SK-N-SH (cell line): Measurements from ENCODE around the gene ZDHHC8. TPM values are rescaled to one million over a fixed set of nuclear protein-coding genes. Genes with fewer than 3 reads are reported as not detected.

Experiments
- CTCF ChIA-PET: fragments of 300-600, 350-600 bp; formaldehyde crosslinking; extraction: SDS; loops from one replicate; lab custom pipeline; 2021; lab: Yijun Ruan, JAX
- POLR2A ChIA-PET: fragments of 350-600 bp; sonication (Branson Sonifier 250); formaldehyde crosslinking; extraction: SDS; loops from one replicate; lab custom pipeline; 2020; ENCODE audit warnings: antibody characterized with exemption, inconsistent platforms; lab: Yijun Ruan, JAX
- DNase-seq: peaks from one replicate; pipeline ENCODE4 v3.0.0; 2012
- H2AFZ ChIP-seq: fragments of 200-600 bp; sonication (generic); 2 replicates; pipeline ENCODE4 v1.8.1; 2016; ENCODE audit warnings: antibody characterized with exemption, mild to moderate bottlenecking, low read depth
- H3F3A ChIP-seq: fragments of 200-600 bp; sonication (generic); replicated peaks from 2 replicates; pipeline ENCODE3; 2016; ENCODE audit warnings: antibody characterized with exemption, mild to moderate bottlenecking; ENCODE audit not compliant: insufficient read depth
- H3K27ac ChIP-seq, 2 experiments: fragments of 200-500 bp in 1 of 2; fragments of 200-600 bp in 1 of 2; sonication (Bioruptor generic) in 1 of 2; sonication (generic), shearing (Covaris generic) in 1 of 2; 2 replicates each; pipeline versions ENCODE4 v1.5.1 to v1.6.1; 2014 to 2016; ENCODE audit warnings: low read depth in 2 of 2, inconsistent platforms in 1 of 2, low read length in 1 of 2, mild to moderate bottlenecking in 1 of 2, mixed read lengths in 1 of 2
- H3K27me3 ChIP-seq: fragments of 200-600 bp; sonication (generic), shearing (Covaris generic); 2 replicates; pipeline ENCODE4 v1.6.1; 2016; ENCODE audit warnings: mixed run types; ENCODE audit not compliant: insufficient read depth
- H3K36me3 ChIP-seq, 2 experiments: fragments of 200-500 bp in 1 of 2; fragments of 200-600 bp in 1 of 2; sonication (Bioruptor generic) in 1 of 2; sonication (generic) in 1 of 2; replicated peaks in 1 of 2; 2 replicates each; pipeline versions ENCODE3 to v1.5.1; 2014 to 2016; ENCODE audit warnings: low read length in 1 of 2, mild to moderate bottlenecking in 1 of 2; ENCODE audit not compliant: insufficient read depth in 2 of 2, control insufficient read depth in 1 of 2
- H3K4me1 ChIP-seq, 2 experiments: fragments of 200-500 bp in 1 of 2; fragments of 200-600 bp in 1 of 2; sonication (Bioruptor generic) in 1 of 2; sonication (generic), shearing (Covaris generic) in 1 of 2; 2 replicates each; pipeline versions ENCODE4 v1.5.1 to v1.6.1; 2014 to 2016; ENCODE audit warnings: low read depth in 1 of 2, low read length in 1 of 2, mixed run types in 1 of 2; ENCODE audit not compliant: insufficient read depth in 2 of 2, control insufficient read depth in 1 of 2
- H3K4me2 ChIP-seq: fragments of 200-600 bp; sonication (generic), shearing (Covaris generic); 2 replicates; pipeline ENCODE4 v1.6.1; 2017; ENCODE audit warnings: mixed run types
- H3K4me3 ChIP-seq, 2 experiments: fragments of 200-500 bp in 1 of 2; fragments of 200-600 bp in 1 of 2; sonication (Bioruptor generic) in 1 of 2; sonication (generic), shearing (Covaris generic) in 1 of 2; 2 replicates each; pipeline versions ENCODE4 v1.5.1 to v1.8.1; 2014 to 2016; ENCODE audit warnings: low read depth in 2 of 2, inconsistent platforms in 1 of 2, low read length in 1 of 2, mild to moderate bottlenecking in 1 of 2, mixed read lengths in 1 of 2, moderate library complexity in 1 of 2
- H3K79me2 ChIP-seq: fragments of 200-600 bp; sonication (generic); 2 replicates; pipeline ENCODE4 v1.8.1; 2017; ENCODE audit warnings: mild to moderate bottlenecking; ENCODE audit not compliant: insufficient read depth
- H3K9ac ChIP-seq: fragments of 200-600 bp; sonication (generic); 2 replicates; pipeline ENCODE4 v1.6.1; 2017; ENCODE audit warnings: mixed run types
- H3K9me2 ChIP-seq: fragments of 200-600 bp; sonication (generic); 2 replicates; pipeline ENCODE4 v1.6.1; 2017; ENCODE audit warnings: mixed run types
- H3K9me3 ChIP-seq: fragments of 200-600 bp; sonication (generic); 2 replicates; pipeline ENCODE4 v1.6.1; 2017; ENCODE audit warnings: mixed run types, mild to moderate bottlenecking, moderate library complexity
- H4K20me1 ChIP-seq: fragments of 200-600 bp; sonication (generic); 2 replicates; pipeline ENCODE4 v1.6.1; 2017; ENCODE audit warnings: mild to moderate bottlenecking, mixed run types; ENCODE audit not compliant: insufficient read depth
- CHD2 ChIP-seq: fragments of 150-350 bp; IDR thresholded peaks from 2 replicates; pipeline ENCODE4 v1.6.1; 2018; ENCODE audit warnings: low read length; ENCODE audit not compliant: partially characterized antibody
- FOSL2 ChIP-seq: IDR thresholded peaks from 2 replicates; pipeline ENCODE4 v1.4.0; 2012; ENCODE audit warnings: low read depth, mild to moderate bottlenecking, moderate library complexity, borderline replicate concordance
- FOXJ3 ChIP-seq: sonication (generic); formaldehyde crosslinking; IDR thresholded peaks from 2 replicates; pipeline ENCODE4 v1.5.1; 2020; ENCODE audit warnings: mild to moderate bottlenecking, missing genetic modification reagents
- FOXM1 ChIP-seq: IDR thresholded peaks from 2 replicates; pipeline ENCODE4 v1.4.0; 2012; ENCODE audit warnings: low read depth, mild to moderate bottlenecking
- GATA2 ChIP-seq: sonication (generic); formaldehyde crosslinking; IDR thresholded peaks from 2 replicates; pipeline ENCODE4 v1.5.0; 2020; ENCODE audit warnings: mild to moderate bottlenecking, missing genetic modification reagents
- MEF2A ChIP-seq: IDR thresholded peaks from 2 replicates; pipeline ENCODE4 v1.4.0; 2012; ENCODE audit warnings: low read depth, borderline replicate concordance
- MXI1 ChIP-seq: IDR thresholded peaks from 2 replicates; pipeline ENCODE4 v1.6.1; 2012; ENCODE audit warnings: mild to moderate bottlenecking, low read depth, low read length, improper control_type of control experiment
- POLR2AphosphoS5 ChIP-seq: IDR thresholded peaks from 2 replicates; pipeline ENCODE4 v1.6.1; 2012; ENCODE audit warnings: low read depth, low read length
- RCOR1 ChIP-seq: fragments of 150-350 bp; IDR thresholded peaks from 2 replicates; pipeline ENCODE4 v1.6.1; 2017; ENCODE audit warnings: antibody characterized with exemption, low read length
- SIN3A ChIP-seq: IDR thresholded peaks from 2 replicates; pipeline ENCODE4 v1.6.1; 2012; ENCODE audit warnings: low read depth, mild to moderate bottlenecking, low read length, moderate library complexity, borderline replicate concordance
- TAF1 ChIP-seq: IDR thresholded peaks from 2 replicates; pipeline ENCODE4 v1.6.1; 2012; ENCODE audit warnings: low read depth, mild to moderate bottlenecking, low read length, moderate library complexity, borderline replicate concordance
- TCF12 ChIP-seq: IDR thresholded peaks from 2 replicates; pipeline ENCODE4 v1.4.0; 2012
- YY1 ChIP-seq: IDR thresholded peaks from 2 replicates; pipeline ENCODE4 v1.4.0; 2012; ENCODE audit warnings: low read depth, mild to moderate bottlenecking
- WGBS: methylation state at CpG from one replicate; pipeline ENCODE4 v1.1.6; 2017; ENCODE audit warnings: low lambda C conversion rate; 5-methylcytosine and 5-hydroxymethylcytosine counted together
- polyA plus RNA-seq, 3 experiments: library from polyadenylated mRNA; depleted of rRNA; stranded (reverse); fragments of >200 nt; gene quantifications; 2 replicates each; pipeline ENCODE4 v1.2.3, GENCODE V29; 2012
- TF ChIP-seq, protein P1 (sequence below): fragments of 150-350 bp; IDR thresholded peaks from 2 replicates; pipeline ENCODE4 v1.6.1; 2016; ENCODE audit warnings: mild to moderate bottlenecking, low read depth, low read length
- TF ChIP-seq, protein P2 (sequence below): fragments of 150-350 bp; IDR thresholded peaks from 2 replicates; pipeline ENCODE4 v1.6.1; 2017; ENCODE audit warnings: antibody characterized with exemption, low read length, low read depth, borderline replicate concordance
- TF ChIP-seq, protein P3 (sequence below): IDR thresholded peaks from 2 replicates; pipeline ENCODE4 v1.4.0; 2012; ENCODE audit warnings: low read depth, borderline replicate concordance
- TF ChIP-seq, protein P4 (sequence below): fragments of 200-600 bp; sonication (generic); IDR thresholded peaks from 2 replicates; pipeline ENCODE4 v1.6.1; 2017; ENCODE audit warnings: antibody characterized with exemption, mild to moderate bottlenecking, moderate library complexity

The ZDHHC8 gene
- polyA plus RNA-seq, 1 of the 3 experiments (the other 2 are of a cell fraction): 65.3 TPM

DNA sequence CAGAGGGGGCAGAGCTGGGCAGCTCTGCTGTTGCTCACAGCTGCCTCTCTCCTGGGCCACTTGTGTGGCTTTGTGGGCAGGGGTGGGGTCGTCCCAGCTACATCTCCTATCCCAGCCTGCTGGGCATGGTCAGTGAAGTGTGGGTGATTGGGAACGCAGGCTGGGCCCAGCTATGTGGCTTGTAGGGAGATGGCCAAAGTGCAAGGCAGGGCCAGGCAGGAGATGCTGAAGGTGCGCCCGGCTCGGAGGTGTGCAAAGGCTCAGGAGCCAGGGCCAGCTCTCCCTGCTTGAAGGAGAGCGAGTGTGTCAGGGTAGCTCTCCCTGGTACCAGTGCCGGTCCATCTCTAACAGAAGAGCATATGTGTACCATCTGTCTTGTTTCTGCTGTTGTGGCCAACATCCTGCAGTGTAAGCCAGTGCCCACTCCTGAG, 24.1 kb upstream of the ZDHHC8 start:
- H4K20me1 ChIP-seq: peaks cover 22% of the 10 kb centered on the region; the same call in 1 of the 2 replicates
- no peak overlapping the region for H3K4me2 ChIP-seq
- no peak overlapping the region for H2AFZ ChIP-seq
- H3K4me3 ChIP-seq: no peak overlapping the region
- H3K9me3 ChIP-seq: no peaks in the 10 kb centered on the region
- peaks cover 28% of the 10 kb centered on the region for H3K79me2 ChIP-seq
- WGBS: 100% methylated on average over 1 of the region's 7 CpGs
- no peaks in the 10 kb centered on the region; a peak in 1 of 4 replicates for H3K4me1 ChIP-seq
- H3K36me3 ChIP-seq: peaks cover 30 to 91% of the 10 kb centered on the region in 2 experiments
- no peak overlapping the region for H3K27ac ChIP-seq
- H3K27me3 ChIP-seq: no peaks in the 10 kb centered on the region
- TF ChIP-seq FOXJ3 (CRISPR knock-in tag) (no peak), GATA2 (no peak), CHD2 (no peak), FOXM1 (no peak)
- POLR2A ChIA-PET: no interaction called here
- DNase-seq: no peak
- H3F3A ChIP-seq: peaks cover 16% of the 10 kb centered on the region
- no peak overlapping the region for H3K9ac ChIP-seq
- H3K9me2 ChIP-seq: no peaks in the 10 kb centered on the region
- CTCF ChIA-PET: no interaction called here

DNA sequence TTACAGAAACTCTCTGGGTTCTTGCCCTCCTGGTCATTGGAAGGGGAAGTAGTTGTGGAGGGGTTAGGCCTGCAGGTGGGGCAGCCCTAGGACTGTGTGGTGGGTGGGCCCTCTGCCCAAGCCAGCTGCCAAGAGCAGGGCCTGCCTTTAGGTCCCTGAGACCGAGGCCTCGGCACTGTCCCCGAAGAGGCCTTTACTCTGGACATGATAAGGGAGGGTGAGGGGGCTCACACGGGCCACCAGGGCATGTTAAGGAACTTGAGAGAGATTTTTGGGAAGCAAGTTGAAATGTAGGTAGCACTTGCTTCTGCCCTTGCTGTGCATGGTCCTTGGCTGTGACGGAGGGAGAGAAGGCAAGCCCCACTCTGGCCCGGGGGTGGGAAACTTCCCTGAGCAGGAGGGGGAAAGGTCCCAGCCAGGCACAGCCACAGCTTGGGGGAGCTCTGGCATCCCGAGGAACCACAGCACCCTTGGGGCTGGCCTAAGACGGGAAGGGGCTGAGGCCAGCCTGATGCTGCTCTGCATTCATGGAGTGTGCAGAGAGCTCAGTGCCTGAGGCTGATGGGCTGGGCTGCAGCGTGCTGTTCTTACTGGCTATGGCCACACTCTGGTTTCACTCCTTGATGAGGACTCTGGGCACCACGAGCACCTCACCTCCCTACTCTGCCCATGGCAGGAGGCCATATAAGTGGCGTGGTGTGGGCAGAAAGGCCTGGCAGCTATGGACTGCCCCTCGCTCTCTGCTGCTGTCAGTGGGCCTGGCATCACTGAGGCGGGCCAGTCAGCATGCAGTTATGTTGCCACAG, 23.4 kb upstream of the ZDHHC8 start:
- Histone ChIP-seq H3K4me3 (no peak overlapping the region), H4K20me1 (peaks cover 22% of the 10 kb centered on the region; the same call in 1 of the 2 replicates), H3K27ac (no peak overlapping the region), H3K9me2 (no peaks in the 10 kb centered on the region), H3K4me2 (no peak overlapping the region), H3K79me2 (peaks cover 22% of the 10 kb centered on the region), H3K4me1 (no peaks in the 10 kb centered on the region; a peak in 1 of 4 replicates), H2AFZ (no peak overlapping the region), H3K9me3 (no peaks in the 10 kb centered on the region), H3F3A (peaks cover 16% of the 10 kb centered on the region), H3K9ac (no peak overlapping the region), H3K36me3 (peaks cover 24 to 94% of the 10 kb centered on the region in 2 experiments), H3K27me3 (no peaks in the 10 kb centered on the region)
- DNase-seq: no peak
- 80% methylated on average over 6 of the region's 13 CpGs for WGBS
- POLR2A ChIA-PET: no interaction called here
- CTCF ChIA-PET: interaction anchor here (0.9 kb wide), 1 partner anchor 21 kb away, joined by 3 read pairs; no protein-coding TSS in a partner anchor
- TF ChIP-seq, protein P1, sequence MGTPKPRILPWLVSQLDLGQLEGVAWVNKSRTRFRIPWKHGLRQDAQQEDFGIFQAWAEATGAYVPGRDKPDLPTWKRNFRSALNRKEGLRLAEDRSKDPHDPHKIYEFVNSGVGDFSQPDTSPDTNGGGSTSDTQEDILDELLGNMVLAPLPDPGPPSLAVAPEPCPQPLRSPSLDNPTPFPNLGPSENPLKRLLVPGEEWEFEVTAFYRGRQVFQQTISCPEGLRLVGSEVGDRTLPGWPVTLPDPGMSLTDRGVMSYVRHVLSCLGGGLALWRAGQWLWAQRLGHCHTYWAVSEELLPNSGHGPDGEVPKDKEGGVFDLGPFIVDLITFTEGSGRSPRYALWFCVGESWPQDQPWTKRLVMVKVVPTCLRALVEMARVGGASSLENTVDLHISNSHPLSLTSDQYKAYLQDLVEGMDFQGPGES: no peak
- TF ChIP-seq MXI1 (no peak), CHD2 (no peak), SIN3A (no peak), MEF2A (no peak), RCOR1 (no peak), FOSL2 (no peak), FOXM1 (no peak), FOXJ3 (CRISPR knock-in tag) (no peak), YY1 (no peak), TCF12 (no peak), TAF1 (no peak), POLR2AphosphoS5 (no peak)
- TF ChIP-seq, protein P2, sequence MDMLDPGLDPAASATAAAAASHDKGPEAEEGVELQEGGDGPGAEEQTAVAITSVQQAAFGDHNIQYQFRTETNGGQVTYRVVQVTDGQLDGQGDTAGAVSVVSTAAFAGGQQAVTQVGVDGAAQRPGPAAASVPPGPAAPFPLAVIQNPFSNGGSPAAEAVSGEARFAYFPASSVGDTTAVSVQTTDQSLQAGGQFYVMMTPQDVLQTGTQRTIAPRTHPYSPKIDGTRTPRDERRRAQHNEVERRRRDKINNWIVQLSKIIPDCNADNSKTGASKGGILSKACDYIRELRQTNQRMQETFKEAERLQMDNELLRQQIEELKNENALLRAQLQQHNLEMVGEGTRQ: no peak
- TF ChIP-seq, protein P3, sequence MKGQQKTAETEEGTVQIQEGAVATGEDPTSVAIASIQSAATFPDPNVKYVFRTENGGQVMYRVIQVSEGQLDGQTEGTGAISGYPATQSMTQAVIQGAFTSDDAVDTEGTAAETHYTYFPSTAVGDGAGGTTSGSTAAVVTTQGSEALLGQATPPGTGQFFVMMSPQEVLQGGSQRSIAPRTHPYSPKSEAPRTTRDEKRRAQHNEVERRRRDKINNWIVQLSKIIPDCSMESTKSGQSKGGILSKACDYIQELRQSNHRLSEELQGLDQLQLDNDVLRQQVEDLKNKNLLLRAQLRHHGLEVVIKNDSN: no peak
- TF ChIP-seq, protein P4, sequence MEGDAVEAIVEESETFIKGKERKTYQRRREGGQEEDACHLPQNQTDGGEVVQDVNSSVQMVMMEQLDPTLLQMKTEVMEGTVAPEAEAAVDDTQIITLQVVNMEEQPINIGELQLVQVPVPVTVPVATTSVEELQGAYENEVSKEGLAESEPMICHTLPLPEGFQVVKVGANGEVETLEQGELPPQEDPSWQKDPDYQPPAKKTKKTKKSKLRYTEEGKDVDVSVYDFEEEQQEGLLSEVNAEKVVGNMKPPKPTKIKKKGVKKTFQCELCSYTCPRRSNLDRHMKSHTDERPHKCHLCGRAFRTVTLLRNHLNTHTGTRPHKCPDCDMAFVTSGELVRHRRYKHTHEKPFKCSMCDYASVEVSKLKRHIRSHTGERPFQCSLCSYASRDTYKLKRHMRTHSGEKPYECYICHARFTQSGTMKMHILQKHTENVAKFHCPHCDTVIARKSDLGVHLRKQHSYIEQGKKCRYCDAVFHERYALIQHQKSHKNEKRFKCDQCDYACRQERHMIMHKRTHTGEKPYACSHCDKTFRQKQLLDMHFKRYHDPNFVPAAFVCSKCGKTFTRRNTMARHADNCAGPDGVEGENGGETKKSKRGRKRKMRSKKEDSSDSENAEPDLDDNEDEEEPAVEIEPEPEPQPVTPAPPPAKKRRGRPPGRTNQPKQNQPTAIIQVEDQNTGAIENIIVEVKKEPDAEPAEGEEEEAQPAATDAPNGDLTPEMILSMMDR: no peak
